ENCODE data around the gene DDX19B.

DDX19B gene

GRCh38 chr16:70380919-70381603 lies 82.1 kb downstream of the DDX19B start:
- Histone ChIP-seq H3K27me3 (ENCODE audit: control insufficient read depth, insufficient read depth, low read length) (no peaks in the 10 kb centered on the region), H3K36me3 (ENCODE audit: control insufficient read depth, insufficient read depth, low read length) (no peaks in the 10 kb centered on the region), H3K27ac (peak overlapping the region; percentile 68), H3K4me2 (ENCODE audit: low read length) (peak overlapping the region; percentile 87), H2AFZ (peak overlapping the region; percentile 84), H3K4me3 (ENCODE audit: low read depth, low read length) (peak overlapping the region; percentile 65), H3K9me3 (ENCODE audit: control insufficient read depth, low read length) (no peaks in the 10 kb centered on the region), H3K9ac (peak overlapping the region; percentile 5), H3K79me2 (no peaks in the 10 kb centered on the region), H3K4me1 (peaks cover 5% of the 10 kb centered on the region)
- peak; percentile 44 for TF ChIP-seq CTCF (IDR thresholded peaks at IDR 0.05)

GRCh38 chr16:70381604-70382342 lies 82.8 kb downstream of the DDX19B start:
- Histone ChIP-seq H3K9me3 (ENCODE audit: control insufficient read depth, low read length) (no peaks in the 10 kb centered on the region), H3K4me3 (ENCODE audit: low read depth, low read length) (peak overlapping the region; percentile 65), H3K79me2 (no peaks in the 10 kb centered on the region), H3K4me2 (ENCODE audit: low read length) (peak overlapping the region; percentile 87), H3K27ac (peak overlapping the region; percentile 68), H3K36me3 (ENCODE audit: control insufficient read depth, insufficient read depth, low read length) (no peaks in the 10 kb centered on the region), H3K4me1 (peaks cover 5% of the 10 kb centered on the region), H3K27me3 (ENCODE audit: control insufficient read depth, insufficient read depth, low read length) (no peaks in the 10 kb centered on the region), H3K9ac (no peak overlapping the region), H2AFZ (peak overlapping the region; percentile 84)
- TF ChIP-seq CTCF (IDR thresholded peaks at IDR 0.05), result no peak

GRCh38 chr16:70383421-70383960 lies 84.5 kb downstream of the DDX19B start:
- Histone ChIP-seq H2AFZ (no peak overlapping the region), H3K4me2 (ENCODE audit: low read length) (no peak overlapping the region), H3K79me2 (no peaks in the 10 kb centered on the region), H3K27ac (no peak overlapping the region), H3K27me3 (ENCODE audit: control insufficient read depth, insufficient read depth, low read length) (no peaks in the 10 kb centered on the region), H3K4me3 (ENCODE audit: low read depth, low read length) (no peak overlapping the region), H3K9ac (no peak overlapping the region), H3K9me3 (ENCODE audit: control insufficient read depth, low read length) (no peaks in the 10 kb centered on the region), H3K4me1 (peaks cover 5% of the 10 kb centered on the region), H3K36me3 (ENCODE audit: control insufficient read depth, insufficient read depth, low read length) (no peaks in the 10 kb centered on the region)
- TF ChIP-seq CTCF (IDR thresholded peaks at IDR 0.05), result no peak
